Adrenal gland (tissue), 12 donors: ENCODE measurements around the gene GABRR3. TPM values are rescaled to one million over a fixed set of nuclear protein-coding genes. Genes with fewer than 3 reads are reported as not detected.
"Not testable (repeated sequence)": the region's sequence is repeated elsewhere in the genome, so short reads cannot be mapped to it uniquely, and the experiment has no call there.

ENCODE experiments used
- DNase-seq, 7 donors: peaks; one replicate each; pipeline ENCODE4 v3.0.0-alpha.2; 2019 to 2020
- H3K27ac ChIP-seq, 5 donors: fragments of 200-600 bp; sonication (generic) in 4 of 5; 1 replicate in 3 of 5; 2 replicates in 2 of 5; pipeline versions ENCODE4 v1.5.1 to v1.8.0; 2016 to 2020; ENCODE audit warnings: mild to moderate bottlenecking in 1 of 5
- H3K27me3 ChIP-seq: fragments of 200-600 bp; 2 replicates; pipeline ENCODE4 v1.8.0; 2021
- H3K36me3 ChIP-seq, 2 donors: fragments of 200-600 bp; replicated peaks in 1 of 2; 1 replicate in 1 of 2; 2 replicates in 1 of 2; pipeline versions ENCODE4 v1.5.1 to v1.8.0; 2018 to 2022
- H3K4me1 ChIP-seq, 2 donors: fragments of 200-600 bp; replicated peaks in 1 of 2; 1 replicate in 1 of 2; 2 replicates in 1 of 2; pipeline versions ENCODE4 v1.5.1 to v1.8.0; 2018 to 2021
- H3K4me3 ChIP-seq, 4 donors: fragments of 200-600 bp; sonication (generic) in 3 of 4; one replicate each; pipeline ENCODE4 v1.5.1; 2016 to 2018
- H3K9me3 ChIP-seq, 3 donors: fragments of 200-600 bp; sonication (generic) in 1 of 3; replicated peaks in 1 of 3; 1 replicate in 2 of 3; 2 replicates in 1 of 3; pipeline versions ENCODE4 v1.5.1 to v1.8.0; 2016 to 2021
- CTCF ChIP-seq, 6 experiments: fragments of 450-650 bp in 4 of 6; fragments of 200-600 bp in 2 of 6; sonication (generic) in 1 of 6; IDR thresholded peaks; 1 replicate in 5 of 6; 2 replicates in 1 of 6; pipeline versions ENCODE4 v1.5.1 to v1.8.0; 2016 to 2021; ENCODE audit warnings: antibody characterized with exemption in 6 of 6, mild to moderate bottlenecking in 2 of 6, moderate library complexity in 1 of 6
- POLR2A ChIP-seq, 2 donors: fragments of 450-650 bp; IDR thresholded peaks; one replicate each; pipeline ENCODE4 v1.6.1; 2017; ENCODE audit warnings: antibody characterized with exemption in 2 of 2, mild to moderate bottlenecking in 2 of 2, moderate library complexity in 1 of 2
- WGBS, 4 donors: extraction: QIAGEN DNeasy Blood & Tissue Kit in 2 of 4; methylation state at CpG; one replicate each; pipeline versions ENCODE4 v1.1.5 to v1.1.7; 2013 to 2017; 5-methylcytosine and 5-hydroxymethylcytosine counted together
- intact Hi-C, 2 donors: fragments of 100-400 bp; cut with DNase I; formaldehyde crosslinking; loops; one replicate each; pipeline versions ENCODE4 v1.14.1 to v1.15.0; 2022 to 2023
- polyA plus RNA-seq, 3 donors: library from polyadenylated mRNA; stranded (reverse); fragments of 200-250 nt in 2 of 3; fragments of 350-450 nt in 1 of 3; fragmentation: Illumina TruSeq in 1 of 3; extraction: RNeasy Lipid Tissue Mini Kit (QIAGEN cat#74804) in 1 of 3; gene quantifications; one replicate each; pipeline ENCODE4 v1.2.3, GENCODE V29; 2013 to 2014
- total RNA-seq, 9 donors: library from RNA; depleted of rRNA in 4 of 9; stranded (reverse); fragments of >200 nt in 4 of 9; fragments of 120-200 nt in 1 of 9; fragmentation: NEBNext Ultra II Directional in 1 of 9; extraction: Animal tissue kit (Norgen Biotek cat#: 25700) in 1 of 9; gene quantifications; one replicate each; pipeline versions ENCODE4 v1.1.0 to v1.2.4, GENCODE V29; 2013 to 2023
- donor health status: healthy with polysubstance abuse.
- donor health status: Bipolar disorder and iron deficiency.
- donor health status: DM: yes; HTN: yes; CAD: no.
- donor health status: DM: no; HTN: no; CAD: no.
- donor health status: DM: no; HTN: no; CAD: no.
- donor health status: DM: yes; HTN: yes; CAD: no.

The GABRR3 gene
- total and polyA plus RNA-seq, 12 donors, result under 0.01 TPM; not detected in 11

GRCh38 chr3:98018301-98018700 lies 16.8 kb downstream of the GABRR3 start:
- TF ChIP-seq POLR2A (IDR thresholded peaks at IDR 0.05), result no peak
- TF ChIP-seq CTCF (IDR thresholded peaks at IDR 0.05), result no peak
- H3K36me3 ChIP-seq, result no peaks in the 10 kb centered on the region
- no peak overlapping the region for H3K4me3 ChIP-seq
- no peaks in the 10 kb centered on the region for H3K27me3 ChIP-seq
- intact Hi-C loops, result no loop called here
- peaks cover 9 to 19% of the 10 kb centered on the region in 2 donors for H3K4me1 ChIP-seq
- H3K27ac ChIP-seq, result no peak overlapping the region
- H3K9me3 ChIP-seq, result no peaks in the 10 kb centered on the region
- DNase-seq, result no peak
- 80 to 92% (median 86%) methylated on average over 4 of the region's 4 CpGs for WGBS, 4 donors

DNA sequence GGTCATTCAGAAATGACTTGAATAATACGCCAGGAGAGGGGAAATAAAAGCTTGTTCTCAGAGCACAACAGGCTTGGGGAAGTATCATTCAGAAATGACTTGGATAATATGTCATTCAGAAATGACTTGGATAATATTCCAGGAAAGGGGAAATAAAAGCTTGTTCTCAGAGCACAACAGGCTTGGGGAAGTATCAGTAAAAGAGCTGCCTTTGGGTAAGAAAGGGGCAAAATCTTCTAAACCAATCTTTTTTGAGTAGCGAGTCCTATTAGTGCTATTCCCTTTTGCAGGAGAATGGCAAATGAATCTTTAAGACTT lies 20.9 kb downstream of the GABRR3 start:
- WGBS, 4 donors, result 74 to 85% (median 80%) methylated on average over 2 of the region's 2 CpGs
- intact Hi-C loops, result no loop called here
- H3K36me3 ChIP-seq, result no peaks in the 10 kb centered on the region
- H3K27ac ChIP-seq, result no peak overlapping the region
- no peaks in the 10 kb centered on the region for H3K9me3 ChIP-seq
- DNase-seq, result no peak
- no peaks in the 10 kb centered on the region for H3K27me3 ChIP-seq
- no peak overlapping the region for H3K4me3 ChIP-seq
- TF ChIP-seq CTCF (IDR thresholded peaks at IDR 0.05) (no peak), POLR2A (IDR thresholded peaks at IDR 0.05) (no peak)
- peaks cover 9 to 27% of the 10 kb centered on the region in 2 donors for H3K4me1 ChIP-seq

GRCh38 chr3:98013411-98014267 lies 21.5 kb downstream of the GABRR3 start:
- 34 to 44% (median 42%) methylated on average over 4 of the region's 4 CpGs for WGBS, 4 donors
- TF ChIP-seq POLR2A (IDR thresholded peaks at IDR 0.05) (no peak), CTCF (IDR thresholded peaks at IDR 0.05) (peak in 1 of 6 experiments; percentile 6)
- H3K27ac ChIP-seq, result peak overlapping the region in 1 of 5 donors; percentile 48
- no peaks in the 10 kb centered on the region for H3K36me3 ChIP-seq
- DNase-seq, result no peak
- no peaks in the 10 kb centered on the region for H3K9me3 ChIP-seq
- peaks cover 9 to 27% of the 10 kb centered on the region in 2 donors for H3K4me1 ChIP-seq
- intact Hi-C loops, result no loop called here
- H3K4me3 ChIP-seq, result no peak overlapping the region
- H3K27me3 ChIP-seq, result no peaks in the 10 kb centered on the region

- no peak for DNase-seq
- TF ChIP-seq CTCF (IDR thresholded peaks at IDR 0.05), result no peak
- TF ChIP-seq POLR2A (IDR thresholded peaks at IDR 0.05), result no peak
- H3K9me3 ChIP-seq, result no peaks in the 10 kb centered on the region
- 44 to 55% (median 47%) methylated on average over 2 of the region's 2 CpGs for WGBS, 4 donors
- H3K4me1 ChIP-seq, result peaks cover 9 to 27% of the 10 kb centered on the region in 2 donors
- intact Hi-C loops, result no loop called here
- H3K4me3 ChIP-seq, result no peak overlapping the region
- peak overlapping the region in 1 of 5 donors; percentile 48 for H3K27ac ChIP-seq
- H3K36me3 ChIP-seq, result no peaks in the 10 kb centered on the region
- H3K27me3 ChIP-seq, result no peaks in the 10 kb centered on the region
Observed at GRCh38 chr3:98012979-98013378, 22.1 kb downstream of the GABRR3 start.

GRCh38 chr3:98010883-98011449 lies 24.1 kb downstream of the GABRR3 start:
- peaks cover 9 to 27% of the 10 kb centered on the region in 2 donors for H3K4me1 ChIP-seq
- DNase-seq, H3K36me3 ChIP-seq, H3K4me3 ChIP-seq, intact Hi-C loops, H3K9me3 ChIP-seq, H3K27me3 ChIP-seq, H3K27ac ChIP-seq: not testable (repeated sequence)
- WGBS, 4 donors, result 89 to 93% (median 91%) methylated on average over 4 of the region's 4 CpGs
